Loucy (cell line): Measurements from ENCODE around the gene CCDC149.

ENCODE experiments used
- EZH2phosphoT487 ChIP-seq: fragments of 200-600 bp; IDR thresholded peaks from 2 replicates; pipeline ENCODE4 v1.6.1; 2018; ENCODE audit warnings: antibody characterized with exemption, mild to moderate bottlenecking, moderate library complexity, borderline replicate concordance
- TF ChIP-seq, protein P1 (sequence below): fragments of 200-600 bp; sonication (generic); conservative IDR thresholded peaks from 2 replicates; pipeline ENCODE4 v1.5.1; 2014; ENCODE audit warnings: mild to moderate bottlenecking, antibody characterized with exemption, low read length

DNA sequence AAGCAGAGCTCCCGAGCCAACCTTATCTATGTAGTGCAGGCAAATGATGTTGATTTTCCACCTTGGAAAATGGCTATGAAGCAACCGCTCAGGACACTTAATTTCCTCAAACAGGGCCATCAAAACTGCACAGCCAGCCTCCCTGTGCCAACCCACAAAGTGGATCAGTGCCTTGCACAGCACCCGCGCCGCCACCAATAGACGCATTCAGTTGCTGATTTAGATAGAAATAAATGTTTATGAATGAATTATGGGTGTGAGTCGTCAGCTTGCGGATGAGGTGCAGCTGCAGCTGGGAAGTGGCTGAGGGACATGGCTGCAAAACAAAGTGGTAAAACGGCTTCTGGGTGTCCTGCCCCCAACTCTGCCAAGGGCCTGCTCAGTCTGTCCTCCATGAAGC is 70.5 kb downstream of the CCDC149 start:
- TF ChIP-seq, protein P1, sequence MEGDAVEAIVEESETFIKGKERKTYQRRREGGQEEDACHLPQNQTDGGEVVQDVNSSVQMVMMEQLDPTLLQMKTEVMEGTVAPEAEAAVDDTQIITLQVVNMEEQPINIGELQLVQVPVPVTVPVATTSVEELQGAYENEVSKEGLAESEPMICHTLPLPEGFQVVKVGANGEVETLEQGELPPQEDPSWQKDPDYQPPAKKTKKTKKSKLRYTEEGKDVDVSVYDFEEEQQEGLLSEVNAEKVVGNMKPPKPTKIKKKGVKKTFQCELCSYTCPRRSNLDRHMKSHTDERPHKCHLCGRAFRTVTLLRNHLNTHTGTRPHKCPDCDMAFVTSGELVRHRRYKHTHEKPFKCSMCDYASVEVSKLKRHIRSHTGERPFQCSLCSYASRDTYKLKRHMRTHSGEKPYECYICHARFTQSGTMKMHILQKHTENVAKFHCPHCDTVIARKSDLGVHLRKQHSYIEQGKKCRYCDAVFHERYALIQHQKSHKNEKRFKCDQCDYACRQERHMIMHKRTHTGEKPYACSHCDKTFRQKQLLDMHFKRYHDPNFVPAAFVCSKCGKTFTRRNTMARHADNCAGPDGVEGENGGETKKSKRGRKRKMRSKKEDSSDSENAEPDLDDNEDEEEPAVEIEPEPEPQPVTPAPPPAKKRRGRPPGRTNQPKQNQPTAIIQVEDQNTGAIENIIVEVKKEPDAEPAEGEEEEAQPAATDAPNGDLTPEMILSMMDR: no peak
- no peak for TF ChIP-seq EZH2phosphoT487
